ENCODE measurements around the gene SAP30L.

GRCh38 chr5:154498994-154499393 is 53.2 kb downstream of the SAP30L start:
- TF ChIP-seq EZH2phosphoT487 (IDR thresholded peaks at IDR 0.05; ENCODE audit: insufficient read depth, low read depth) (no peak), EZH2 (IDR thresholded peaks at IDR 0.05; ENCODE audit: insufficient read depth, poor library complexity, severe bottlenecking) (no peak)
